ENCODE results near the gene DNAJB12. TPM values are rescaled to one million over a fixed set of nuclear protein-coding genes. Genes with fewer than 3 reads are reported as not detected.

The DNAJB12 gene
- total and polyA plus RNA-seq, 3 donors from 2014 or later, result 50.3 to 57.6 (median 52.4) TPM

DNA sequence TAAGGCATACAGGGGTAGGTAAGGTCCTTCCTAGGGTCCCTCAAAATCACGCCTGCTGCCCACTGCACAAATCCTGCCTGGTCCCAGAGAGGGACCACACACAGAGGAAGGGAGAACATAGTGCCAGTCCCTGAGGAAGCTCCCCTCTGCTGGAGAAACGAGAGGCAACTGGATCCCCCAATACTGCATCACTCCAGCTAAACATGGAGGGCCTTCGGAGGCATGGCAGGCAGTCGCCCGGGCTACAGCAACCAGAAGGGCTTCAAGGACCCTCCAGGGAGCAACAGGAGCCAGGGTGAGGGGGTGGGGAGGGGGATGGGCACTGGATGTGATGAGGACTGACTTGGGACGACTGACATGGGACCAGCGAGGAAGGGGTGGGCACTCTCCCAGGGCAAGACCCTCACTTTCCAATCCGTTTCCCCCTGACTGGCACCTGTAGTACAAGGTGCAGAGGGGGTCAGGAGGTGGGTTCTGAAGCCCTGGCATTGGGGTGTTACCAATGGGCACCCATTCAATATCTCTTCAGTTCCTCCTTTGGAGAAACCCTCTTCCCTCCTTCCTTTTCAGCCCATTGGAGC lies 59.3 kb downstream of the DNAJB12 start:
- peaks cover 16% of the 10 kb centered on the region for H3K4me1 ChIP-seq
- no peaks in the 10 kb centered on the region for H3K27me3 ChIP-seq
- no peak for DNase-seq
- no peak for TF ChIP-seq POLR2A (IDR thresholded peaks at IDR 0.05)
- TF ChIP-seq, protein P1, sequence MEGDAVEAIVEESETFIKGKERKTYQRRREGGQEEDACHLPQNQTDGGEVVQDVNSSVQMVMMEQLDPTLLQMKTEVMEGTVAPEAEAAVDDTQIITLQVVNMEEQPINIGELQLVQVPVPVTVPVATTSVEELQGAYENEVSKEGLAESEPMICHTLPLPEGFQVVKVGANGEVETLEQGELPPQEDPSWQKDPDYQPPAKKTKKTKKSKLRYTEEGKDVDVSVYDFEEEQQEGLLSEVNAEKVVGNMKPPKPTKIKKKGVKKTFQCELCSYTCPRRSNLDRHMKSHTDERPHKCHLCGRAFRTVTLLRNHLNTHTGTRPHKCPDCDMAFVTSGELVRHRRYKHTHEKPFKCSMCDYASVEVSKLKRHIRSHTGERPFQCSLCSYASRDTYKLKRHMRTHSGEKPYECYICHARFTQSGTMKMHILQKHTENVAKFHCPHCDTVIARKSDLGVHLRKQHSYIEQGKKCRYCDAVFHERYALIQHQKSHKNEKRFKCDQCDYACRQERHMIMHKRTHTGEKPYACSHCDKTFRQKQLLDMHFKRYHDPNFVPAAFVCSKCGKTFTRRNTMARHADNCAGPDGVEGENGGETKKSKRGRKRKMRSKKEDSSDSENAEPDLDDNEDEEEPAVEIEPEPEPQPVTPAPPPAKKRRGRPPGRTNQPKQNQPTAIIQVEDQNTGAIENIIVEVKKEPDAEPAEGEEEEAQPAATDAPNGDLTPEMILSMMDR (IDR thresholded peaks at IDR 0.05), result no peak
- no peaks in the 10 kb centered on the region for H3K36me3 ChIP-seq (ENCODE audit: low read depth, missing control alignments)
- no peak overlapping the region for H3K4me3 ChIP-seq
- WGBS, 2 donors, result 80 to 83% methylated on average over 8 of the region's 8 CpGs
- intact Hi-C loops (cut with DNase I; ENCODE audit: low total_unique reads), result no loop called here
- no peaks in the 10 kb centered on the region for H3K9me3 ChIP-seq
- no peak overlapping the region for H3K27ac ChIP-seq

DNA sequence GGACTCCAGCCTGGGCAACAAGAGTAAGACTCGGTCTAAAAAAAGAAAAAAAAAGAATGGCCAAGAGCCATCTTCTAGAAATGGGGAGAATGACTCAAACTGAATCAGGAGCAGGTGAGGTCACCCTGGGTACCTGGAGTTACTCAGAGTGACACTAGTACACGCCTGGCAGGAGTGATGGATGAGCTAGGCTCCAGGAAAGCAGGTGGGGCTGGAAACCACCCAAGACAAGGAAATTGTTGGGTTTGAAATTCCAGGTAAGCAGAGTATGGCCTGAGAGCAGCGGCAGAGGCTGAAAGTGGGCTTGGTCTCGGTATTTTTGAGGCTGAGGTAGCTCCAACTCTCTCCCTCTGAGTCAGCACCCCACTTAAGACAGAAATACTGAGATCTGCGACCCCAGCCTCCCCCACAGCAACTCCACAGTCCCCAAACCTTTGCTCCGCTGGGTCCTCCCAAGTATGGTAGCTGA lies 62.5 kb downstream of the DNAJB12 start:
- H3K4me1 ChIP-seq, result peaks cover 5% of the 10 kb centered on the region
- intact Hi-C loops (cut with DNase I; ENCODE audit: low total_unique reads), result no loop called here
- DNase-seq, result no peak
- H3K27ac ChIP-seq, result no peak overlapping the region
- H3K36me3 ChIP-seq (ENCODE audit: low read depth, missing control alignments), result no peaks in the 10 kb centered on the region
- TF ChIP-seq, protein P1 (IDR thresholded peaks at IDR 0.05), result no peak
- TF ChIP-seq POLR2A (IDR thresholded peaks at IDR 0.05), result no peak
- 73 to 84% methylated on average over 6 of the region's 6 CpGs for WGBS, 2 donors
- no peaks in the 10 kb centered on the region for H3K9me3 ChIP-seq
- no peak overlapping the region for H3K4me3 ChIP-seq
- no peaks in the 10 kb centered on the region for H3K27me3 ChIP-seq

DNA sequence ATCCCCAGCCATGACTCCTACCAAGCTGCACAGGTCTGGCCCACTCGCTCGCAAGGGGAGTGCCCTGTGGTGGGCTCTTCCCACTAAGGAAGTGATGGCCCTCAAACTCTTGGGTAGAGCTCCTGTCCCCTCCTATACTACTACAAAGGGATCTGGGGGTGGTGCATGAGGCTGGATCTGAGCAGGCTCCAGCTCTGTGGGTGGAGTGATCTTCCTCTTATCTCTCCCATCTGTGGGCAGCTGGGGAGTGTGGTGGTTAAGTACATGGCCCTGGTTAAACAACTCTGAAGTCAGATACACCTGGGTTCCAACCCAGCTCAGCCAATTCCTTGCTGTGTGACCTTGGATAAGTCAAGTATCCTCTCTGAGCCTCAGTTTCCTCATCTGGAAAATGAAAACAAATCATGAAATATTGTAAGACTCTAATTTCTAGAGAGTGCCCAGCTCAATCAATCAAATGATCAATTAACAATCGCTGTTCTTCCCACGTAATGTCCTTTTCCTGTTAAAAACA lies 63.6 kb downstream of the DNAJB12 start:
- Histone ChIP-seq H3K4me1 (no peaks in the 10 kb centered on the region), H3K9me3 (no peaks in the 10 kb centered on the region), H3K27me3 (no peaks in the 10 kb centered on the region), H3K36me3 (ENCODE audit: low read depth, missing control alignments) (no peaks in the 10 kb centered on the region), H3K27ac (no peak overlapping the region), H3K4me3 (no peak overlapping the region)
- TF ChIP-seq POLR2A (IDR thresholded peaks at IDR 0.05), result no peak
- TF ChIP-seq, protein P1 (IDR thresholded peaks at IDR 0.05), result no peak
- 92% methylated on average over 2 to 4 of the region's 4 CpGs for WGBS, 2 donors
- intact Hi-C loops (cut with DNase I; ENCODE audit: low total_unique reads), result no loop called here
- no peak for DNase-seq

DNA sequence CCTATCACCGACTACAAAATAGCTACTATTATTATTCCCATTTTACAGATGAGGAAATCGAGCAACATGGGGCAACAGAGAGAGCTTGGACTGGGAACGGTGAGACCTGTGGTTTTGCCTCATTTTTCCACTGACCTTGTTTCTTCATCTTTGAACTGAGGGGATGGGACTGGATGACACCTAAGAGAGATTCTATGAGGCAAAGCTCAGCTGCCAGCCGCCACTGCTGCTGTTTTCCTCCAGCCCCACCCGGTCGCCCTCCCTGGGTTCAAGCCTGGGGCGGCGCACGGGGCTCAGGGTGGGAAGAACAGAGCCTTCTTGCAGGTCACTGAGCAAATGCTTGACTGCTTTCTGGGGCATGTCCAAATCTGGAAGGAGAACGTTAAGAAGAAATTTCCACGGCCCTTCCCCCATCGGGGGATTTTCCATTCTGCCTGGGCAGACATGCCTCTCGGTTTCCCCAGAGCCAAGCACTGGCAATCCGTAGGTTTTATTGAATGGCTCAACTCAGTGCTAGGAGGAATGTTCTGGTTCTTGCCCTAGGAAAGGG lies 68.7 kb downstream of the DNAJB12 start:
- intact Hi-C loops (cut with DNase I; ENCODE audit: low total_unique reads), result no loop called here
- no peaks in the 10 kb centered on the region for H3K27me3 ChIP-seq
- no peak for TF ChIP-seq POLR2A (IDR thresholded peaks at IDR 0.05)
- TF ChIP-seq, protein P1 (IDR thresholded peaks at IDR 0.05), result no peak
- no peaks in the 10 kb centered on the region for H3K9me3 ChIP-seq
- H3K27ac ChIP-seq, result no peak overlapping the region
- no peak overlapping the region for H3K4me3 ChIP-seq
- H3K4me1 ChIP-seq, result no peaks in the 10 kb centered on the region
- DNase-seq, result no peak
- WGBS, 2 donors, result 61 to 63% methylated on average over 14 of the region's 14 CpGs
- H3K36me3 ChIP-seq (ENCODE audit: low read depth, missing control alignments), result no peaks in the 10 kb centered on the region

DNA sequence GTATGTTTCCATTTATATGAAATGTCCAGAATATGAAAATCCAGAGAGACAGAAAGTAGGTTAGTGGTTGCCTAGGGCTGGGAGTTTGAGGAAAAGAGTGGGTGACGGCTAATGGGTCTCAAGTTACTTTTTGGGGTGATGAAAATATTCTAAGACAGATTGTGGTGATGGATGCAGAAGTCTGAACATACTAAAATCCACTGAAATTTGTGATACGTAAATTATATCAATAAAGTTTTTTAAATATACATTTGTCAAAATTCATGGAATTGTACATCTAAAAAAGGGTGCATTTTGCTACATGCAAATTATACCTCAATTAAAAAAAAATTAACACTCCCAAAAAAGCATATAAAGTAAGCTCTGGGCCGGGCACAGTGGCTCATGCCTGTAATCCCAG lies 71.6 kb downstream of the DNAJB12 start:
- Histone ChIP-seq H3K36me3 (ENCODE audit: low read depth, missing control alignments) (no peaks in the 10 kb centered on the region), H3K4me3 (no peak overlapping the region), H3K4me1 (peaks cover 6% of the 10 kb centered on the region), H3K27me3 (no peaks in the 10 kb centered on the region), H3K9me3 (no peaks in the 10 kb centered on the region), H3K27ac (no peak overlapping the region)
- WGBS, 2 donors, result 65 to 77% methylated on average over 3 of the region's 3 CpGs
- no peak for DNase-seq
- intact Hi-C loops (cut with DNase I; ENCODE audit: low total_unique reads), result no loop called here
- TF ChIP-seq POLR2A (IDR thresholded peaks at IDR 0.05), result no peak
- TF ChIP-seq, protein P1 (IDR thresholded peaks at IDR 0.05), result no peak

All from testis (tissue), 3 donors.